HCT116 (cell line): ENCODE measurements around the gene TCP11. TPM values are rescaled to one million over a fixed set of nuclear protein-coding genes. Genes with fewer than 3 reads are reported as not detected.
"Not testable (repeated sequence)": the region's sequence is repeated elsewhere in the genome, so short reads cannot be mapped to it uniquely, and the experiment has no call there.

Source experiments
- ATAC-seq: fragments of 200-7000 bp; cut with Tn5 transposase; 2 replicates; pipeline ENCODE4 v1.9.1; 2020; ENCODE audit warnings: mild to moderate bottlenecking, moderate library complexity
- BruUV-seq: library from RNA; stranded (reverse); fragments of 400-500 nt; replicated peaks from 2 replicates; lab custom pipeline; 2021; lab: Mats Ljungman, UMichigan
- CTCF ChIA-PET: fragments of 300-600 bp; sonication (Branson Sonifier 250); formaldehyde crosslinking; loops from one replicate; lab custom pipeline; 2021; ENCODE audit warnings: antibody characterized with exemption; lab: Charles Lee
- POLR2A ChIA-PET: fragments of 300-600, 350-600 bp; sonication (Branson Sonifier 250); formaldehyde crosslinking; loops from one replicate; lab custom pipeline; 2021; ENCODE audit warnings: antibody characterized with exemption; lab: Charles Lee
- RAD21 ChIA-PET, 2 experiments: fragments of 300-600 bp; sonication (Branson Sonifier 250); formaldehyde crosslinking; loops; one replicate each; lab custom pipeline; 2023; ENCODE audit warnings: low total read pairs in 2 of 2; ENCODE audit not compliant: uncharacterized antibody in 2 of 2, unreplicated experiment in 2 of 2, low non-redundant PET in 1 of 2; lab: Charles Lee
- DNase-seq: peaks from one replicate; pipeline ENCODE4 v3.0.0-alpha.2; 2010; ENCODE audit warnings: low read depth, low spot score
- H2AFZ ChIP-seq: fragments of 200-600 bp; shearing (Covaris generic), sonication (generic); 2 replicates; pipeline ENCODE4 v1.6.1; 2017; ENCODE audit warnings: low read depth, mixed run types, mixed read lengths, antibody characterized with exemption, low read length; ENCODE audit not compliant: poor library complexity, severe bottlenecking
- H3K27ac ChIP-seq: 2 replicates; pipeline ENCODE4 v1.5.1; 2012; ENCODE audit warnings: low read depth, low read length
- H3K27me3 ChIP-seq: fragments of 200-600 bp; sonication (generic); 2 replicates; pipeline ENCODE4 v1.6.1; 2016; ENCODE audit warnings: mixed run types, low read length, mixed read lengths; ENCODE audit not compliant: insufficient read depth
- H3K36me3 ChIP-seq, 2 experiments: fragments of 200-500 bp in 1 of 2; fragments of 200-600 bp in 1 of 2; sonication (Bioruptor generic) in 1 of 2; sonication (generic) in 1 of 2; 2 replicates each; pipeline versions ENCODE4 v1.5.1 to v1.6.1; 2014 to 2016; ENCODE audit warnings: low read length in 2 of 2, inconsistent platforms in 1 of 2, mixed read lengths in 1 of 2, mixed run types in 1 of 2; ENCODE audit not compliant: insufficient read depth in 2 of 2, control insufficient read depth in 1 of 2
- H3K4me1 ChIP-seq, 2 experiments: fragments of 200-600 bp in 1 of 2; sonication (generic) in 1 of 2; 2 replicates each; pipeline versions ENCODE4 v1.5.1 to v1.6.1; 2012 to 2017; ENCODE audit warnings: low read length in 2 of 2, inconsistent platforms in 1 of 2, mild to moderate bottlenecking in 1 of 2, mixed read lengths in 1 of 2, mixed run types in 1 of 2, moderate library complexity in 1 of 2; ENCODE audit not compliant: insufficient read depth in 2 of 2, control insufficient read depth in 1 of 2
- H3K4me2 ChIP-seq: fragments of 200-600 bp; sonication (generic); 2 replicates; pipeline ENCODE4 v1.6.1; 2017; ENCODE audit warnings: mixed run types, low read length, mixed read lengths
- H3K4me3 ChIP-seq, 2 experiments: fragments of 200-600 bp in 1 of 2; sonication (generic) in 1 of 2; replicated peaks in 1 of 2; 2 replicates each; pipeline ENCODE4 v1.5.1; 2011 to 2016; ENCODE audit warnings: low read length in 2 of 2, control low read depth in 1 of 2, low read depth in 1 of 2, mild to moderate bottlenecking in 1 of 2, mixed read lengths in 1 of 2, mixed run types in 1 of 2
- H3K79me2 ChIP-seq: fragments of 200-600 bp; sonication (generic); 2 replicates; pipeline ENCODE4 v1.6.1; 2017; ENCODE audit warnings: mild to moderate bottlenecking, mixed run types, low read length, moderate library complexity, mixed read lengths; ENCODE audit not compliant: insufficient read depth
- H3K9ac ChIP-seq: fragments of 200-600 bp; sonication (generic); 2 replicates; pipeline ENCODE4 v1.6.1; 2016; ENCODE audit warnings: low read length, mixed read lengths
- H3K9me2 ChIP-seq: fragments of 200-600 bp; sonication (generic), shearing (Covaris generic); 2 replicates; pipeline ENCODE4 v1.6.1; 2017; ENCODE audit warnings: mixed run types, mild to moderate bottlenecking, moderate library complexity; ENCODE audit not compliant: insufficient read depth
- H3K9me3 ChIP-seq, 2 experiments: fragments of 200-500 bp in 1 of 2; fragments of 200-600 bp in 1 of 2; sonication (Bioruptor generic) in 1 of 2; sonication (generic) in 1 of 2; 2 replicates each; pipeline ENCODE4 v1.6.1; 2014 to 2017; ENCODE audit warnings: low read length in 2 of 2, mixed read lengths in 2 of 2, inconsistent platforms in 1 of 2, low read depth in 1 of 2, mild to moderate bottlenecking in 1 of 2, mixed run types in 1 of 2, moderate library complexity in 1 of 2; ENCODE audit not compliant: control insufficient read depth in 1 of 2, insufficient read depth in 1 of 2
- H4K20me1 ChIP-seq: fragments of 200-600 bp; sonication (generic), shearing (Covaris generic); 2 replicates; pipeline ENCODE4 v1.6.1; 2017; ENCODE audit warnings: mixed run types, mild to moderate bottlenecking, moderate library complexity; ENCODE audit not compliant: insufficient read depth
- ATF3 ChIP-seq: IDR thresholded peaks from 2 replicates; pipeline ENCODE4 v1.6.1; 2012
- CBX3 ChIP-seq: IDR thresholded peaks from 2 replicates; pipeline ENCODE4 v1.6.1; 2012; ENCODE audit warnings: low read depth
- CEBPB ChIP-seq: IDR thresholded peaks from 2 replicates; pipeline ENCODE4 v1.6.1; 2012; ENCODE audit warnings: low read depth
- EGR1 ChIP-seq: IDR thresholded peaks from 2 replicates; pipeline ENCODE4 v1.6.1; 2012; ENCODE audit warnings: low read depth
- ELF1 ChIP-seq: IDR thresholded peaks from 2 replicates; pipeline ENCODE4 v1.6.1; 2012; ENCODE audit warnings: low read depth, borderline replicate concordance
- FOSL1 ChIP-seq: IDR thresholded peaks from 2 replicates; pipeline ENCODE4 v1.6.1; 2012; ENCODE audit warnings: low read depth
- POLR2A ChIP-seq: IDR thresholded peaks from 2 replicates; pipeline ENCODE4 v1.7.0; 2011; ENCODE audit warnings: borderline replicate concordance; ENCODE audit not compliant: insufficient read depth, insufficient read length; ENCODE audit errors: extremely low read depth
- POLR2AphosphoS5 ChIP-seq: IDR thresholded peaks from 2 replicates; pipeline ENCODE4 v1.6.1; 2011; ENCODE audit warnings: mild to moderate bottlenecking, low read depth, low read length, moderate library complexity
- RAD21 ChIP-seq: IDR thresholded peaks from 2 replicates; pipeline ENCODE4 v1.6.1; 2012; ENCODE audit warnings: low read depth, mild to moderate bottlenecking
- REST ChIP-seq: IDR thresholded peaks from 2 replicates; pipeline ENCODE4 v1.6.1; 2012; ENCODE audit warnings: low read depth
- SIN3A ChIP-seq: IDR thresholded peaks from 2 replicates; pipeline ENCODE4 v1.6.1; 2012; ENCODE audit warnings: low read depth
- SP1 ChIP-seq: IDR thresholded peaks from 2 replicates; pipeline ENCODE4 v1.6.1; 2012; ENCODE audit warnings: low read depth
- SRF ChIP-seq: IDR thresholded peaks from 2 replicates; pipeline ENCODE4 v1.6.1; 2012; ENCODE audit warnings: low read depth
- TCF7L2 ChIP-seq: IDR thresholded peaks from 2 replicates; pipeline ENCODE4 v1.7.0; 2011; ENCODE audit warnings: borderline replicate concordance, inconsistent platforms; ENCODE audit not compliant: insufficient read depth, insufficient read length; ENCODE audit errors: extremely low read depth
- YY1 ChIP-seq: IDR thresholded peaks from 2 replicates; pipeline ENCODE4 v1.6.1; 2011; ENCODE audit warnings: low read length, low read depth, moderate library complexity, mild to moderate bottlenecking; ENCODE audit not compliant: insufficient replicate concordance; ENCODE audit errors: extremely low read depth
- ZFX ChIP-seq: fragments of 450-650 bp; IDR thresholded peaks from 2 replicates; pipeline ENCODE4 v1.6.1; 2017
- ZNF274 ChIP-seq: fragments of 200-500 bp; sonication (Bioruptor generic); IDR thresholded peaks from 2 replicates; pipeline ENCODE4 v1.6.1; 2014; ENCODE audit warnings: mild to moderate bottlenecking, low read depth, low read length, inconsistent platforms
- intact Hi-C: fragments of 100-400 bp; cut with micrococcal nuclease; formaldehyde crosslinking; loops from 2 replicates; pipeline ENCODE4 v1.10.0; 2022
- total RNA-seq: library from RNA; stranded (reverse); gene quantifications from one replicate; pipeline ENCODE4 v1.2.1, GENCODE V29; 2021; ENCODE audit not compliant: unreplicated experiment

TCP11 gene
- total RNA-seq, 1 experiment from 2014 or later: not detected

GRCh38 chr6:35138191-35138590 lies 2.9 kb downstream of the TCP11 start:
- intact Hi-C loops: loop anchor here (10.0 kb wide), 1 partner anchor 973 kb away; no protein-coding TSS in a partner anchor
- H2AFZ ChIP-seq, RAD21 ChIA-PET, POLR2A ChIA-PET, H3K27me3 ChIP-seq, H4K20me1 ChIP-seq, BruUV-seq, H3K27ac ChIP-seq, H3K4me2 ChIP-seq, H3K4me3 ChIP-seq, ATAC-seq, H3K9ac ChIP-seq, H3K9me2 ChIP-seq, H3K79me2 ChIP-seq, H3K4me1 ChIP-seq, H3K9me3 ChIP-seq, DNase-seq, H3K36me3 ChIP-seq: not testable (repeated sequence)
- CTCF ChIA-PET: interaction anchor here (0.6 to 2.3 kb wide), 4 partner anchors 148 to 975 kb away, joined by 3 to 7 read pairs (median 4); partner anchors contain the start of gene SNRPC

- Histone ChIP-seq H3K27me3 (no peaks in the 10 kb centered on the region), H3K9me2 (no peaks in the 10 kb centered on the region), H3K36me3 (no peaks in the 10 kb centered on the region), H3K9me3 (no peaks in the 10 kb centered on the region), H3K4me3 (no peak overlapping the region)
- DNase-seq (no peak), ATAC-seq (no peak)
- TF ChIP-seq SP1: no peak
- TF ChIP-seq YY1: no peak
- no peak for TF ChIP-seq CBX3
- no peak for TF ChIP-seq CEBPB
- no peak for TF ChIP-seq ZFX
- TF ChIP-seq EGR1: no peak
- no peak for TF ChIP-seq POLR2AphosphoS5
- no peak for TF ChIP-seq ZNF274
- TF ChIP-seq SRF: no peak
- no peak for TF ChIP-seq RAD21
- TF ChIP-seq FOSL1: no peak
- no peak for TF ChIP-seq POLR2A
- no peak for TF ChIP-seq TCF7L2
- no peak for TF ChIP-seq ELF1
- TF ChIP-seq ATF3: no peak
- no peak for TF ChIP-seq SIN3A
- TF ChIP-seq REST: no peak
- TF ChIP-seq, all 23 proteins: peak for 0
- BruUV-seq: no TSS peak
- Histone ChIP-seq H3K4me2 (no peak overlapping the region), H3K27ac (no peak overlapping the region), H3K4me1 (no peaks in the 10 kb centered on the region), H3K9ac (no peak overlapping the region), H2AFZ (no peak overlapping the region), H4K20me1 (no peaks in the 10 kb centered on the region), H3K79me2 (no peaks in the 10 kb centered on the region)
- ChIA-PET POLR2A (no interaction called here), RAD21 (no interaction called here), CTCF (interaction anchor here (2.7 kb wide), 1 partner anchor 149 kb away, joined by 7 read pairs; no protein-coding TSS in a partner anchor)
- intact Hi-C loops: loop anchor here (10.0 kb wide), 1 partner anchor 971 kb away; no protein-coding TSS in a partner anchor
Observed at GRCh38 chr6:35136185-35136584, 5.0 kb downstream of the TCP11 start.
